GM18511 (cell line): ENCODE results near the gene RER1.

Experiments
- ATAC-seq: cut with Tn5 transposase; IDR thresholded peaks from one replicate; pipeline ENCODE4 v1.9.1; 2021; ENCODE audit warnings: mild to moderate bottlenecking, moderate library complexity; ENCODE audit not compliant: unreplicated experiment

RER1 gene

GRCh38 chr1:2375923-2376260 is 15.7 kb upstream of the RER1 start:
- no peak for ATAC-seq

- ATAC-seq, result no peak
Observed at GRCh38 chr1:2376261-2376741, 15.3 kb upstream of the RER1 start.

- ATAC-seq, result no peak
Observed at GRCh38 chr1:2376931-2377672, 14.5 kb upstream of the RER1 start.

GRCh38 chr1:2377751-2378440 is 13.7 kb upstream of the RER1 start:
- no peak for ATAC-seq

GRCh38 chr1:2378441-2378851 is 13.2 kb upstream of the RER1 start:
- no peak for ATAC-seq

- ATAC-seq, result no peak
Observed at GRCh38 chr1:2378956-2379732, 12.5 kb upstream of the RER1 start.

- ATAC-seq, result no peak
Observed at GRCh38 chr1:2379733-2380404, 11.8 kb upstream of the RER1 start.

- no peak for ATAC-seq
Observed at GRCh38 chr1:2380816-2381591, 10.6 kb upstream of the RER1 start.

- no peak for ATAC-seq
Observed at GRCh38 chr1:2381741-2382620, 9.7 kb upstream of the RER1 start.

GRCh38 chr1:2382621-2383361 is 8.8 kb upstream of the RER1 start:
- no peak for ATAC-seq

- no peak for ATAC-seq
Observed at GRCh38 chr1:2383576-2383975, 8.1 kb upstream of the RER1 start.

- no peak for ATAC-seq
Observed at GRCh38 chr1:2384130-2384860, 7.3 kb upstream of the RER1 start.

GRCh38 chr1:2384941-2385481 is 6.6 kb upstream of the RER1 start:
- ATAC-seq, result no peak

GRCh38 chr1:2385606-2386280 is 5.9 kb upstream of the RER1 start:
- ATAC-seq, result no peak

GRCh38 chr1:2386636-2387611 is 4.7 kb upstream of the RER1 start:
- ATAC-seq, result no peak
